GM21423 (cell line): ENCODE data around the gene TENM3.

Experiments
- ATAC-seq: cut with Tn5 transposase; IDR thresholded peaks from one replicate; pipeline ENCODE4 v1.9.1; 2021; ENCODE audit warnings: mild to moderate bottlenecking, moderate library complexity; ENCODE audit not compliant: unreplicated experiment

The TENM3 gene

GRCh38 chr4:182600093-182600492 lies 356.9 kb downstream of the TENM3 start:
- ATAC-seq, result no peak

DNA sequence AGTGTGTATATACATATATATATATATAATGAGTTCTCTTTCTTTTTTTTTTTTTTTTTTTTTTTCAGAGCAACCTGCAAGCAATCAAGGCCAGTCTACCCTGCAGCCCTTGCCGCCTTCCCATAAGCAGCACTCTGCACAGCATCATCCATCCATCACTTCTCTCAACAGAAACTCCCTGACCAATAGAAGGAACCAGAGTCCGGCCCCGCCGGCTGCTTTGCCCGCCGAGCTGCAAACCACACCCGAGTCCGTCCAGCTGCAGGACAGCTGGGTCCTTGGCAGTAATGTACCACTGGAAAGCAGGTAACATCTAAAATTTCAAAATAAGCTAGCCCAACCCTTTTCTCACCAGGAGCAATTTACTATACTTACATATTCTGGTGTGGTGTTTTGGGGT lies 357.7 kb downstream of the TENM3 start:
- no peak for ATAC-seq

GRCh38 chr4:182604161-182604622 lies 361.0 kb downstream of the TENM3 start:
- ATAC-seq, result no peak

- no peak for ATAC-seq
These were observed 361.8 kb downstream of the TENM3 start for GRCh38 chr4:182604953-182605352.

GRCh38 chr4:182608525-182608924 lies 365.3 kb downstream of the TENM3 start:
- ATAC-seq, result no peak

DNA sequence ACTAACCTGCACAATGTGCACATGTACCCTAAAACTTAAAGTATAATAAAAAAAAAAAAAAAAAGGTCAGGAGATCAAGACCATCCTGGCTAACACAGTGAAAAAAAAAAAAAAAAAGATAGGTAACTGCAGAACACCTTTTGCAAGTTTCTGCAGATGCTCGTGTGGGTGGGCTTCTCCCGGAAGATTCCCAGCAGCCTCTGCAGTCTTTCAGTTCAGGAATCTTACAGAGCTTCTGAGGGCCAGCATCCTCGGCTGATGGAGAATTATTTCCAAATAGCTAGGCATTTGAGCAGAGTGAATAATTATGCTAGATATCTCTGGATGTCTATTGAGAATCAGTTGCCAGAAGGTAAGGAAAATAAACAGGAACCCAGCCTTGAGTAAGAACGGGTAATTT lies 373.3 kb downstream of the TENM3 start:
- no peak for ATAC-seq

GRCh38 chr4:182619660-182620059 lies 376.5 kb downstream of the TENM3 start:
- no peak for ATAC-seq

DNA sequence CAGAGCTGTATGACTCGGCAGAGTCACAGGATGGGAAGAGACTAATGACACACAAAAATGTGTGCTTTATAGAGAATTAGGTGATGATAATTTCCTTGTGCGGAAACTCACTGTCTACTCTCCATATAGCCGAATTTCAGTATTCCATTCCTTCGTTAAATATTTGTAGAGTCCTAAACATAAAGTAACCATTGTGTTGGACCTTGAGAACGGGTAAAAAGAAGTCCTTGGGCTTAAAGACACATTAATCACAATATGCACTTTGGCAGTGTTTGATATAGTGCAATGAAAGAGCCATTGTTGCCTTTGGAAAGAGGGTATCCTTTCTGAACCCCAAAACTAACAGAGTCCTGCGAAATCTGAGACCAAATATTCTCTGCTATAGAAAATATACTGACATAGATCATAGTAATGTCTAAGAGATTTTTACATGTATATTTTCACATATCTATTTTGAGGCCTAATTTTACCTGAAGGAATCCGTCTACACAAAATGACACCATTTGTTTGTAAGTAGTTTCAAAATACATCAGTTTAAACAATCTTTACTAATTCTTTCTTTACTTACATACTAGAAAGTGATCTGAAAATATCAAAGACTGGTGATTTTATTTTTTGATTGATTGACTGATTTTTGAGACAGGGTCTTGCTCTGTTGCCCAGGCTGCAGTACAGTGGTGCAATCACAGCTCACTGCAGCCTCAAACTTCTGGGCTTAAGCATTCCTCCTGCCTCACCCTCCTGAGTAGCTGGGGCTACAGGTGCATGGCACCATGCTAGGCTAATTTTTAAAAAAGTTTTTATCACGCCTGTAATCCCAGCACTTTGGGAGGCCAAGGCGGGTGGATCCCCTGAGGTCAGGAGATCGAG lies 377.1 kb downstream of the TENM3 start:
- ATAC-seq, result no peak

- no peak for ATAC-seq
These were observed 381.1 kb downstream of the TENM3 start for GRCh38 chr4:182624281-182624680.

DNA sequence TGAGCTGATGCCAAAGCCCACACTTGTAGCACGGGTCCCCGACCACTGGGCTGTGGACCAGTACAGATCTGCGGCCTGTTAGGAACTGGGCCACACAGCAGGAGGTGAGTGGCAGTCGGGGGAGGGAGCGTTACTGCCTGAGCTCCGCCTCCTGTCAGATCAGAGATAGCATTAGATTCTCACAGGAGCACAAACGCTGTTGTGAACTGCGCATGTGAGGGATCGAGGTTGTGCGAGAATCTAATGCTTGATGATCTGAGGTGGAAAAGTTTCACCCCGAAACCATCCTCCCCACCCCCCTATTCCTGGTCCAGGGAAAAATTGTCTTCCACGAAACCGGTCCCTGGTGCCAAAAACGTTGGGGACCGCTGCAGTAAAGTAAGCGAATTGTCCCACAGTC lies 382.0 kb downstream of the TENM3 start:
- ATAC-seq, result no peak

DNA sequence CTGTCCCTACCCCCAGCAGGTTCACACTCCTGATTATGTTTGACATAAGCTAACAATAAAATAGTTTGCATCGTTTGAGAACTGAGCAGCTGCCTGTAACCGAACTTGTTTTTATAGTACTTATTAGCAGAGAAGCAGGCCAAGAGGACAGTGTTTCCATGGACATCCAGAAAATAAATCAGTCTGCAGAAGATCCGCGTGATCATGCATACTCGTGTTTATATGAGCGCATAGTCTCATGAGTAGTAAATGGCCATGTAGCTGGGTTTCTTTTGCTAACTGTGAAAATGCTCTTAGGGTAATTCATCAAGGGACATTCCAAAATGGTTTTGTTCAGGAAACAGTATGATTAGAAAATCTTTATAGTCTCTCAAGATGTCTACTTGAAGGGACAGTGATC lies 384.8 kb downstream of the TENM3 start:
- no peak for ATAC-seq

DNA sequence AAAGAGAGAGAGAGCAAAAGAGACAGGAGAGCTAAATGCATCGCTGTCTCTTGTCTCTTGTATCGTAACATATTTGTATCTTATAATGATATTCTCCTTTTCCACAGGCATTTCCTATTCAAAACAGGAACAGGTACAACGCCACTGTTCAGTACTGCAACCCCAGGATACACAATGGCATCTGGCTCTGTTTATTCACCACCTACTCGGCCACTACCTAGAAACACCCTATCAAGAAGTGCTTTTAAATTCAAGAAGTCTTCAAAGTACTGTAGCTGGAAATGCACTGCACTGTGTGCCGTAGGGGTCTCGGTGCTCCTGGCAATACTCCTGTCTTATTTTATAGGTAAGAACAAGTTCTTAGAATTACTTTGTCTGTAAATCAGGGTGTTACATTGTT lies 385.3 kb downstream of the TENM3 start:
- no peak for ATAC-seq

- no peak for ATAC-seq
These were observed 385.9 kb downstream of the TENM3 start for GRCh38 chr4:182629096-182629495.

GRCh38 chr4:182640491-182640890 lies 397.3 kb downstream of the TENM3 start:
- no peak for ATAC-seq

GRCh38 chr4:182640932-182641331 lies 397.7 kb downstream of the TENM3 start:
- no peak for ATAC-seq

DNA sequence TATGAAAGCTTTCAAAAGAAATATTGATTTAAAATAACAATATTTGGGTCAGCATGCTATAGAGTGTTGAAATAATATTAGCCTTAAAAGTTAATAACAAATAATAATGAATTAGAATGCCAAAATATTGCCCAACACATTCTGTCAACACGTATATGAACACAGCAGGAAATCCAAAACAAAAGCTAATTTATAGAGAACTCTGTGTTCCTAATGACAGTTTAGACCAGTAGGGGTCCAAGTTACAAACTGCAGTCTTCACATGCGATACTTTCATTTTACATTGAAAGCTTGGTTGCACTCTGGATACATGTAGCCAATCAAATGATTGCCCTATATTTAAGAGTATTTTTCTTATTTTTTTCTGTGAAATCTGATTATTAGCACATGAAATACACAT lies 399.6 kb downstream of the TENM3 start:
- no peak for ATAC-seq

DNA sequence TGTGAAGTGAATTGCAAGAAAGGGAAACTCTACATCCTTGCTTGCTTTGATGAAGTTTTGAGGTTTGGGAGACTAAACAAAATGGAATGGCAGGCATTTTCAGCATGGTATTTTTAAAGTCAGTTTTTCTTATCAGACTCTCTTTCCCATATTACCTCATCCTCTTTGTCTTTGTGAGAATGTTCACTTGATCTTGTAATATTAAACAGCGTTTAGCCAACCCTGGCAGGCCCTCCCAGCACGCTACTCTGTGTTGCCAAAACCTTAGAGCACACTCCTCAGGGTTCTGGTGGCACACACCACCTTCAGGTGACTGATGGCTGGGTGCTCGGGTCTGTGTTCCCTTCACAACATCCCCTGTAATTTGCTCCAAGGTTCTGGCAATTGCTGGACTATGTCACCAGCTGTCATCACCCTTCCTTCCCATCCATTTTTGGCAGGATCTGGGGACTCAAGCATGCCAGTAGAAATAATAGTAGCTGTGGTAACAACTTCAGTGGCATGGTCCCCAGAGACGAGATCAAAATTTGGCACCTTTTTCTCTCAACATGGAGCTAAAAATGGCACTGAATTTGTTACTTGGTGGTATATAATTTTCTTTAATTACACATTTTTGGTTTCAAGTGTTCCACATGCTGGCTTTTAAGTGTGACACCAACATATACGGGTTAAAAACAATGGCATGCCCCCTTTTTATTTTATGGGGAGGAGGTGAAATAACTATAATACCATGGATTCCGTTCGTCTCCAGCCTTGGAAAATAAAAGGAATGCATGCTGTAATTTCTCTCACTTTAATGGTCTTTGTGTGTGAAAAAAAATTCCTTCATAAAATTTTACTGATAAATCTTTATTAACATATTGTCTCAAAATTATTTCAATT lies 400.8 kb downstream of the TENM3 start:
- no peak for ATAC-seq

GRCh38 chr4:182644683-182645050 lies 401.5 kb downstream of the TENM3 start:
- ATAC-seq, result no peak

DNA sequence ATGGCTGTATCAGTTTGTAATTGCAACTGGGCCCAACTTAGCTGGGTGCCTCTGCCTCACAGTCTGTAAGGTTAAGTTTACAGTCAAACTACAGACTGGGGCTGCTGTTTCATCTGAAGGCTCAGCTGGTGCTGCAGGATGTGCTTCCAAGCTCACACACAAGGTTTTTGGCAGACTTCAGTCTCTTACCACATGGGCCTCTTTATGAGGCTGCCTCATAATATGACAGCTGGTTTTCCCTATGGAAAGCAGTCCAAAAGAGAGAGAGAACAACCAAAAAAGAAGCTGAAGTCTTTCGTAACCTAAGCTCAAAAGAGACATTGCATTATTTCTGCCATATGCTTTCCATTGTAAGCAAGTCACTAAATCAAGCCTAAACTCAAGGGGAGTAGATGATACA lies 402.3 kb downstream of the TENM3 start:
- ATAC-seq, result no peak

DNA sequence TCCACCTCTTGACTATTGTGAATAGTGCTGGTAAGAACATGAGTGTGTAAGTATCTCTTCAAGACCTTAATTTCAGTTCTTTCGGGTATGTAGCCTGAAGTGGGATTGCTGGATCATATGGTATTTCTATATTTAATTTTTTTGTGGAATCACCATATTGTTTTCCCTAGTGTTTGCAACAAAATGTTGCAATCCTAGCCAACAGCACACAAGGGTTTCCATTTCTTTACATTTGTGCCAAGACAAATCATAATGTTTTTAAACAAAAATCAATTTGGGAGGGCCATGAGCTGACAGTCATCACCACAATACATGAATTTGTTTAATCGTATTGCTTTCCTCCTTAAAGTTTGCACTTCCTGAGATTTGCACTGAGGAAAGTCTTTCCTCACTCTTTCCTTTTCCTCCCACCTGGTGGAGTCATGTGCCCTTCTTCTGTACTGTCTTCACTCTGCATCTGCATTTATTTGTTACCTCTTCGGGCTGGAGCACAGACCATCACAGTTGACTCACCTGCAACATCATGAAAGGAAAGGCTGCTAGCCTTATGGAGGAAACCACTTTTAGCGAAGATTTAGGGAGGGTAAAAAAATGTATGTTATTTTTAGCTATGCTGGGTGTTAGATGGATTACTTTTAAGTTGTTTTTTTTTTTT lies 404.6 kb downstream of the TENM3 start:
- ATAC-seq, result no peak

- no peak for ATAC-seq
These were observed 405.6 kb downstream of the TENM3 start for GRCh38 chr4:182648766-182649165.
